Measurements from ENCODE around the gene JAG2. TPM values are rescaled to one million over a fixed set of nuclear protein-coding genes. Genes with fewer than 3 reads are reported as not detected.

The JAG2 gene
- total RNA-seq, 1 donor from 2014 or later: 26.1 TPM

DNA sequence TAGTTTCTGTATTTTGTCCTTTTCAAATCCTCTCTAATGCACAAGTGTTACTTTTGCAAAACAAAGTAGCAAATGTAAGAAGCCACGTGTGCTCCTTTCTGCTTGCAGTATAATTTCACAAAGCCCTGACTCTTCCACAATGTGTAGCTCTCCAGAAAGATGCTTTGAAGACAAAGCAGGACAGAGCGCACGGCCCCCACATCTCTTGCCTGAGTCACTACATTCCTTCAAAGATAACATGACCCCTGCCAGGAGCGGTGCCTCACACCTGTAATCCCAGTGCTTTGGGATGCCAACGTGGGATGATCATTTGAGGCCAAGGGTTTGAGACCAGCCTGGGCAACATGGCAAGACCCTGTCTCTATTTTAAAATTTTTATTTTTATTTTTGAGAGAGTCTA, 40.5 kb downstream of the JAG2 start:
- H3K4me3 ChIP-seq: no peak overlapping the region
- H3K4me1 ChIP-seq: no peaks in the 10 kb centered on the region
- no peaks in the 10 kb centered on the region for H3K36me3 ChIP-seq
- H3K9me3 ChIP-seq (replicated peaks): peaks cover 32% of the 10 kb centered on the region
- no peak overlapping the region for H3K27ac ChIP-seq (replicated peaks)
- TF ChIP-seq, protein P1, sequence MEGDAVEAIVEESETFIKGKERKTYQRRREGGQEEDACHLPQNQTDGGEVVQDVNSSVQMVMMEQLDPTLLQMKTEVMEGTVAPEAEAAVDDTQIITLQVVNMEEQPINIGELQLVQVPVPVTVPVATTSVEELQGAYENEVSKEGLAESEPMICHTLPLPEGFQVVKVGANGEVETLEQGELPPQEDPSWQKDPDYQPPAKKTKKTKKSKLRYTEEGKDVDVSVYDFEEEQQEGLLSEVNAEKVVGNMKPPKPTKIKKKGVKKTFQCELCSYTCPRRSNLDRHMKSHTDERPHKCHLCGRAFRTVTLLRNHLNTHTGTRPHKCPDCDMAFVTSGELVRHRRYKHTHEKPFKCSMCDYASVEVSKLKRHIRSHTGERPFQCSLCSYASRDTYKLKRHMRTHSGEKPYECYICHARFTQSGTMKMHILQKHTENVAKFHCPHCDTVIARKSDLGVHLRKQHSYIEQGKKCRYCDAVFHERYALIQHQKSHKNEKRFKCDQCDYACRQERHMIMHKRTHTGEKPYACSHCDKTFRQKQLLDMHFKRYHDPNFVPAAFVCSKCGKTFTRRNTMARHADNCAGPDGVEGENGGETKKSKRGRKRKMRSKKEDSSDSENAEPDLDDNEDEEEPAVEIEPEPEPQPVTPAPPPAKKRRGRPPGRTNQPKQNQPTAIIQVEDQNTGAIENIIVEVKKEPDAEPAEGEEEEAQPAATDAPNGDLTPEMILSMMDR (IDR thresholded peaks at IDR 0.05; ENCODE audit: borderline replicate concordance): no peak
- peaks cover 47% of the 10 kb centered on the region for H3K27me3 ChIP-seq (ENCODE audit: low read depth)
- no peak for DNase-seq
- intact Hi-C loops (cut with micrococcal nuclease): no loop called here

DNA sequence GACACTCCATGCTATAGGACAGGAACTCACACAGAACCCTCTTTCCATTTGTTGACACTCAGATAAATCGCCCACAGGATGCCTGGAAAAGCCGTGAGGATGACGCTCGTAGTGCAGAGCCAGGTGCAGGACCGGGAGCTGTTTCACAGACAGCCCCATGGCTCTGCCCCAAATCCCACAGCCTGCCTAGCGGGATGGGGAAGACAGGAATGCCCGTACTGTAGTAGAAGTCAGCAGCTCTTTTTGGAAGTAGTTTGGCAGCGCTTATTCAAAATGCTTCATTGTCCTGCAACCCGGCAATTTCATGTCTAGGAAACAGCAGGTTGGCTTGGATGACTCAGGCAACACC, 41.6 kb downstream of the JAG2 start:
- Histone ChIP-seq H3K27me3 (ENCODE audit: low read depth) (peaks cover 47% of the 10 kb centered on the region), H3K9me3 (replicated peaks) (peaks cover 35% of the 10 kb centered on the region), H3K4me1 (no peaks in the 10 kb centered on the region), H3K27ac (replicated peaks) (no peak overlapping the region), H3K36me3 (no peaks in the 10 kb centered on the region), H3K4me3 (no peak overlapping the region)
- DNase-seq: no peak
- intact Hi-C loops (cut with micrococcal nuclease): no loop called here
- TF ChIP-seq, protein P1 (IDR thresholded peaks at IDR 0.05; ENCODE audit: borderline replicate concordance): no peak

DNA sequence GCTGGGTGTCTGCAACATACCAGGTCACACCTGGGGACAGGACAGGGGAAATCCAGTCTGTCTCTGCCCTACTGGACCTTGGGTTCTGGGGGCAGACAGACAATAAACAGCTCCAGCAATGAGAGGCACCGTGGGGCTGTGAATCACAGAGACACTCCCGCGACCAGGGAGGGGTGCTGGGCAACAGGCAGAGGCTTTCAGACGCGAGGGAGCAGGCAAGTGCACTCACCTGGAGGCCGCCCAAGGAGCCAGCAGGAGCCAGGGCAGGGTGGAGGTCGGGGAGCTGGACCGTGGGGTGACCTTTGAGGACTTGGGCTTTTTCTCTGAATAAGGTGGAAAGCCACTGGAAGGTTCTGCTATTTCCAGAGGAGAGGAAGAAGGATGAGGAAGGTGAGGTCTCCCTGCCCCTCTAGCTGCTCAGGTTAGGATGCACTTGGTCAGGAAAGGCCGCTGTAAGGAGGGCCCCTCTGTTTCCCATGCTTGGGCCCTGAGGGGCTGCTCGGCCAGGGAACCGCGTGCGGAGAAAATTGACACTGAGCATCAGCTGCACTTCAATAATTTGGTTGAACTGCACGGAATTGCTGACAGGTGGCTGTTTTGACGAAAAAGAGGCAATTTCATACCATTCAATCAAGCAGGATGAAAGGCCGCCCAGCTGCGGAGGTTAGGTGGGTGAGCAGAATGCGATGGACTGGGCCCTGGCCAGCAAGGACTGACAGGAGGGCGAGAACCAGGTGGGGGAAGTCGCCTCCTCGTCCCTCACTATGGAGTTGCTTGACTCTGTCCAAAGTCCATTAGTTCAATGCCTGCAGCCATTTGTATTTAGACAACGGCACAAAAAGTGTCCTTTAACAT, 42.2 kb downstream of the JAG2 start:
- peaks cover 47% of the 10 kb centered on the region for H3K27me3 ChIP-seq (ENCODE audit: low read depth)
- no peak overlapping the region for H3K27ac ChIP-seq (replicated peaks)
- intact Hi-C loops (cut with micrococcal nuclease): no loop called here
- H3K9me3 ChIP-seq (replicated peaks): peaks cover 35% of the 10 kb centered on the region
- no peak overlapping the region for H3K4me3 ChIP-seq
- no peaks in the 10 kb centered on the region for H3K36me3 ChIP-seq
- TF ChIP-seq, protein P1 (IDR thresholded peaks at IDR 0.05; ENCODE audit: borderline replicate concordance): no peak
- H3K4me1 ChIP-seq: no peaks in the 10 kb centered on the region
- DNase-seq: no peak

DNA sequence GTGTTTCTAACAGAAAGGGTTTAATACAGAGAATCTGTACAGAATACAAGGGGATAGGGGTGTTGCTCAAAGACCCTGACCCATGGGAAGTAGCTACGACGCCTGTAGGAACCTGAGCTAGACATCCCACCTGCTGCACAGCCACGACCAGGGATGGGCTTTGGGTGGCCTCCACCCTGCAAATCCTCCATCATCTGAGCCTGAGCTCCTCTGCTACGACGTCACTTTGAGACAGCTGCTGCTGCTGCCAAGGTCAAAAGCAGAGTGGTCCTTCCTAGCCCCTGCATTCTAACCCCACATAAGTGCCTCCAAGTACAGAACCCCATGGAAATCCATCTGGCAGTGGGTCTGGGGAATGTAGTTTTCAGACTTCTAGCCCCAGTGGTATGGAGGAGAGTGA, 43.8 kb downstream of the JAG2 start:
- intact Hi-C loops (cut with micrococcal nuclease): no loop called here
- peaks cover 47% of the 10 kb centered on the region for H3K27me3 ChIP-seq (ENCODE audit: low read depth)
- H3K4me1 ChIP-seq: no peaks in the 10 kb centered on the region
- no peak overlapping the region for H3K4me3 ChIP-seq
- H3K27ac ChIP-seq (replicated peaks): no peak overlapping the region
- peaks cover 30% of the 10 kb centered on the region for H3K9me3 ChIP-seq (replicated peaks)
- TF ChIP-seq, protein P1 (IDR thresholded peaks at IDR 0.05; ENCODE audit: borderline replicate concordance): no peak
- H3K36me3 ChIP-seq: no peaks in the 10 kb centered on the region
- DNase-seq: no peak

DNA sequence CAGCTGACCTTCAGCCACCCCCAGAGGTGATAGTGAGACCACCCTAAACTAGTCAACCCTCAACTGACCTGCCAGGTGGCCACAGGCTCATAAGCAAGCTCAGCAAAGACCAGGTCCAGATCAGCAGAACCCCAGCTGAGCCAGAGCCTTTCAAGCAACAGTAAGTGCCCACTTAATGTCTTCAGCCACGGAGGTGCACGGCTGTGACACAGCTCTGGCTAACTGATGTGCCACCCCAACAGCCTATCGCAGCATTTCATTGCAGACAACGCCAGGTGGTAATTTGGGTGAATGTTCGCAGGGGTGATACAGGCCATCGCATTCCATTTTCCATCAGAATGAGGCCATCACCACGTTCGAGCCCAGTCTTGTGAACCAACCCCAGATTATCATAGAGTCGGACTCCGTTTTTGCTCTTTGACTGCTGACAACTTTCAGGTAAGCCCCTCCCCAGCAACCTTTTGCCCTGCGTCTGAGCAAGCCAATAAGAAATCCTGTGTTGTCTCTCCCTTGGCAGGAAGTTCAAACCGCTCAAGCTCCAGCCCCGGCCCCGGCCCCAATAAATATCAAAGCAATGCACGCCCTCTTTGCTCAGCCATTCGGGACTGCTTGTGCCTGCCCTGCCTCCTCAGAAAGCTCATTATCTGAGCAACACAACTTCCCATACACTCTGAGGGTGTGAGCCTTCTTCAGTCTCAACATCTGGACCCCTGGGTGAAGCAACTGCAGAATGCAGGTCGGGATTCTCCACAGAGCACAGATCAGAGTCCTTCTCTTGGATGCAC, 44.4 kb downstream of the JAG2 start:
- Histone ChIP-seq H3K9me3 (replicated peaks) (peaks cover 30% of the 10 kb centered on the region), H3K27ac (replicated peaks) (no peak overlapping the region), H3K4me1 (no peaks in the 10 kb centered on the region), H3K36me3 (no peaks in the 10 kb centered on the region), H3K27me3 (ENCODE audit: low read depth) (peaks cover 47% of the 10 kb centered on the region), H3K4me3 (no peak overlapping the region)
- TF ChIP-seq, protein P1 (IDR thresholded peaks at IDR 0.05; ENCODE audit: borderline replicate concordance): no peak
- no peak for DNase-seq
- intact Hi-C loops (cut with micrococcal nuclease): no loop called here

Measured in left ventricle myocardium inferior (tissue), 1 donor.